CD4-positive, alpha-beta T cell (primary cell): ENCODE results near the gene SRSF4. TPM values are rescaled to one million over a fixed set of nuclear protein-coding genes. Genes with fewer than 3 reads are reported as not detected.

Experiments
- ATAC-seq: fragments of 200-7000 bp; cut with Tn5 transposase; one replicate; pipeline ENCODE4 v1.10.0; 2022; ENCODE audit warnings: mild to moderate bottlenecking; ENCODE audit not compliant: poor library complexity
- CTCF ChIA-PET: fragments of 350-600 bp; sonication (Branson Sonifier 250); formaldehyde crosslinking; loops from one replicate; lab custom pipeline; 2021; ENCODE audit warnings: antibody characterized with exemption, inconsistent platforms; lab: Charles Lee
- POLR2A ChIA-PET: fragments of 350-600 bp; sonication (Branson Sonifier 250); formaldehyde crosslinking; loops from one replicate; lab custom pipeline; 2021; ENCODE audit warnings: antibody characterized with exemption, inconsistent platforms; lab: Charles Lee
- DNase-seq, 14 experiments: peaks; one replicate each; pipeline ENCODE4 v3.0.0-alpha.2; 2013 to 2020; ENCODE audit warnings: mixed read lengths in 2 of 14
- H3K27ac ChIP-seq, 2 donors: one replicate each; pipeline versions ENCODE4 v1.5.1 to v1.7.0; 2013; ENCODE audit warnings: low read length in 2 of 2, low read depth in 1 of 2, mild to moderate bottlenecking in 1 of 2
- H3K27me3 ChIP-seq, 2 experiments: 1 replicate in 1 of 2; 2 replicates in 1 of 2; pipeline versions ENCODE4 v1.6.1 to v1.7.0; 2013; ENCODE audit warnings: low read length in 2 of 2, control low read depth in 1 of 2, mild to moderate bottlenecking in 1 of 2, moderate library complexity in 1 of 2; ENCODE audit not compliant: insufficient read depth in 2 of 2, control insufficient read depth in 1 of 2
- H3K36me3 ChIP-seq: one replicate; pipeline ENCODE4 v1.6.1; 2013; ENCODE audit warnings: low read length, control low read depth; ENCODE audit not compliant: insufficient read depth
- H3K4me1 ChIP-seq: one replicate; pipeline ENCODE4 v1.6.1; 2013; ENCODE audit warnings: low read length, control low read depth; ENCODE audit not compliant: insufficient read depth
- H3K4me3 ChIP-seq: one replicate; pipeline ENCODE4 v1.5.1; 2013; ENCODE audit warnings: mild to moderate bottlenecking, low read length, moderate library complexity
- H3K9me3 ChIP-seq, 2 experiments: 1 replicate in 1 of 2; 2 replicates in 1 of 2; pipeline versions ENCODE4 v1.6.1 to v1.7.0; 2013; ENCODE audit warnings: low read length in 2 of 2, mild to moderate bottlenecking in 2 of 2, control low read depth in 1 of 2, moderate library complexity in 1 of 2; ENCODE audit not compliant: control insufficient read depth in 1 of 2, insufficient read depth in 1 of 2
- H3K27ac Mint-ChIP-seq: one replicate; pipeline ENCODE4 v1.8.0; 2020; ENCODE audit warnings: mixed read lengths
- H3K27me3 Mint-ChIP-seq: one replicate; pipeline ENCODE4 v1.8.0; 2021; ENCODE audit warnings: mixed read lengths
- H3K36me3 Mint-ChIP-seq: one replicate; pipeline ENCODE4 v1.8.0; 2021; ENCODE audit warnings: low read depth, mixed read lengths
- H3K4me1 Mint-ChIP-seq: one replicate; pipeline ENCODE4 v1.8.0; 2021; ENCODE audit warnings: low read depth, mixed read lengths
- H3K4me3 Mint-ChIP-seq: one replicate; pipeline ENCODE4 v1.8.0; 2020; ENCODE audit warnings: mild to moderate bottlenecking, mixed read lengths
- H3K9me3 Mint-ChIP-seq: one replicate; pipeline ENCODE4 v1.8.0; 2020; ENCODE audit warnings: mixed read lengths
- CTCF ChIP-seq: fragments of 200-600 bp; IDR thresholded peaks from one replicate; pipeline ENCODE4 v1.8.0; 2022; ENCODE audit warnings: antibody characterized with exemption, mild to moderate bottlenecking
- intact Hi-C, 2 experiments: fragments of 100-400 bp; cut with DNase I in 1 of 2; cut with micrococcal nuclease in 1 of 2; formaldehyde crosslinking; loops; one replicate each; pipeline versions ENCODE4 v1.15.1 to v1.9.0; 2023 to 2025; cut with DNase I, micrococcal nuclease
- total RNA-seq, 174 experiments: library from RNA in 2 of 174; stranded (reverse) in 2 of 174; gene quantifications; one replicate each; pipeline ENCODE4 v1.2.3 and lab custom pipeline; 2021 to 2026

The SRSF4 gene
- total RNA-seq, 2 experiments from 2014 or later = 89.2 to 93.4 TPM

- Histone ChIP-seq H3K9me3 (no peaks in the 10 kb centered on the region), H3K27me3 (no peaks in the 10 kb centered on the region), H3K4me1 (peaks cover 41% of the 10 kb centered on the region), H3K27ac (peak overlapping the region; percentile 97 to 99), H3K36me3 (peaks cover 8% of the 10 kb centered on the region), H3K4me3 (peak overlapping the region; percentile 79)
- H3K9me3 Mint-ChIP-seq = no peaks in the 10 kb centered on the region
- H3K27ac Mint-ChIP-seq = peak overlapping the region; percentile 93
- H3K4me1 Mint-ChIP-seq = peaks cover 54% of the 10 kb centered on the region
- ATAC-seq = no peak
- peak in 1 of 14 experiments; percentile 33 for DNase-seq
- intact Hi-C loops = loop anchor here (2.0 to 10.0 kb wide), 6 partner anchors 298 to 1086 kb away; partner anchors contain the start of genes TAF12 (in 2 of the 2) and YTHDF2 (in 1 of the 2)
- H3K27me3 Mint-ChIP-seq = no peaks in the 10 kb centered on the region
- CTCF ChIA-PET = interaction anchor here (0.8 to 2.9 kb wide), 10 partner anchors 11 to 662 kb away, joined by 3 to 26 read pairs (median 4); partner anchors contain the start of genes MECR, TAF12 and YTHDF2
- H3K36me3 Mint-ChIP-seq = peaks cover 50% of the 10 kb centered on the region
- TF ChIP-seq CTCF = no peak
- POLR2A ChIA-PET = interaction anchor here (0.6 to 2.8 kb wide), 28 partner anchors 9 to 1575 kb away, joined by 3 to 49 read pairs (median 14); partner anchors contain the start of genes EPB41, GMEB1, MECR and MED18
- peak overlapping the region; percentile 97 for H3K4me3 Mint-ChIP-seq
Measured at GRCh38 chr1:29180497-29181412, 945 bp downstream of the SRSF4 start.

- intact Hi-C loops = loop anchor here (2.0 to 10.0 kb wide), 7 partner anchors 55 to 1085 kb away; partner anchors contain the start of genes TAF12 (in 2 of the 2), TMEM200B (in 1 of the 2) and YTHDF2 (in 1 of the 2)
- no peak for TF ChIP-seq CTCF
Measured at GRCh38 chr1:29179641-29180184, 2.0 kb downstream of the SRSF4 start.

GRCh38 chr1:29177022-29177705 lies 4.5 kb downstream of the SRSF4 start:
- Mint-ChIP-seq H3K9me3 (no peaks in the 10 kb centered on the region), H3K27me3 (no peaks in the 10 kb centered on the region), H3K27ac (peak overlapping the region; percentile 77), H3K36me3 (peaks cover 63% of the 10 kb centered on the region), H3K4me3 (peak overlapping the region; percentile 63), H3K4me1 (peaks cover 64% of the 10 kb centered on the region)
- ChIA-PET POLR2A (no interaction called here), CTCF (no interaction called here)
- no peak overlapping the region for H3K27ac ChIP-seq
- no peak for TF ChIP-seq CTCF
- H3K9me3 ChIP-seq = no peaks in the 10 kb centered on the region
- no peaks in the 10 kb centered on the region for H3K27me3 ChIP-seq
- no peak overlapping the region for H3K4me3 ChIP-seq
- peaks cover 54% of the 10 kb centered on the region for H3K4me1 ChIP-seq
- DNase-seq (no peak), ATAC-seq (no peak)
- H3K36me3 ChIP-seq = peaks cover 11% of the 10 kb centered on the region
- intact Hi-C loops = loop anchor here in 1 of 2 experiments (10.0 kb wide), 1 partner anchor 52 kb away; the partner anchor contains the start of gene TMEM200B

More at GRCh38 chr1:29179641-29180184, 2.0 kb downstream of the SRSF4 start:
- Histone ChIP-seq H3K4me1 (peaks cover 49% of the 10 kb centered on the region), H3K36me3 (peaks cover 8% of the 10 kb centered on the region), H3K27me3 (no peaks in the 10 kb centered on the region), H3K27ac (no peak overlapping the region), H3K4me3 (peak overlapping the region; percentile 79), H3K9me3 (no peaks in the 10 kb centered on the region)
- Mint-ChIP-seq H3K9me3 (no peaks in the 10 kb centered on the region), H3K36me3 (peaks cover 51% of the 10 kb centered on the region), H3K4me1 (peaks cover 54% of the 10 kb centered on the region), H3K4me3 (peak overlapping the region; percentile 97), H3K27me3 (no peaks in the 10 kb centered on the region), H3K27ac (peak overlapping the region; percentile 93)
- ChIA-PET CTCF (interaction anchor here (0.8 to 2.9 kb wide), 3 partner anchors 10 to 537 kb away, joined by 3 to 26 read pairs (median 4); partner anchors contain the start of gene TAF12), POLR2A (no interaction called here)
- ATAC-seq = no peak
- no peak for DNase-seq
